Esophagus (tissue), 2 donors: ENCODE measurements around the gene ACKR3. TPM values are rescaled to one million over a fixed set of nuclear protein-coding genes. Genes with fewer than 3 reads are reported as not detected.

Source experiments
- H3K27ac ChIP-seq, 2 donors: one replicate each; pipeline ENCODE4 v1.5.1; 2013; ENCODE audit warnings: low read depth in 2 of 2, mild to moderate bottlenecking in 2 of 2, inconsistent platforms in 1 of 2, low read length in 1 of 2, moderate library complexity in 1 of 2
- H3K27me3 ChIP-seq, 2 donors: one replicate each; pipeline ENCODE4 v1.6.1; 2013; ENCODE audit warnings: low read length in 2 of 2, control low read depth in 1 of 2, mild to moderate bottlenecking in 1 of 2; ENCODE audit not compliant: insufficient read depth in 2 of 2, control insufficient read depth in 1 of 2
- H3K36me3 ChIP-seq, 2 donors: one replicate each; pipeline ENCODE4 v1.6.1; 2013; ENCODE audit warnings: low read length in 1 of 2; ENCODE audit not compliant: control insufficient read depth in 2 of 2, insufficient read depth in 2 of 2
- H3K4me1 ChIP-seq, 2 donors: one replicate each; pipeline ENCODE4 v1.6.1; 2013; ENCODE audit warnings: low read length in 1 of 2; ENCODE audit not compliant: control insufficient read depth in 2 of 2, insufficient read depth in 2 of 2
- H3K4me3 ChIP-seq, 2 donors: one replicate each; pipeline ENCODE4 v1.5.1; 2013; ENCODE audit warnings: low read length in 2 of 2, mild to moderate bottlenecking in 2 of 2, low read depth in 1 of 2, moderate library complexity in 1 of 2
- H3K9me3 ChIP-seq, 2 donors: one replicate each; pipeline ENCODE4 v1.6.1; 2013; ENCODE audit warnings: mild to moderate bottlenecking in 2 of 2, low read depth in 1 of 2, low read length in 1 of 2, moderate library complexity in 1 of 2; ENCODE audit not compliant: control insufficient read depth in 2 of 2, insufficient read depth in 1 of 2
- WGBS, 2 donors: extraction: QIAGEN DNeasy Blood & Tissue Kit; methylation state at CpG; one replicate each; pipeline ENCODE4 v1.1.7; 2013; 5-methylcytosine and 5-hydroxymethylcytosine counted together
- polyA plus RNA-seq, 2 donors: library from polyadenylated mRNA; stranded (reverse); fragments of 200-250 nt; gene quantifications; one replicate each; pipeline ENCODE4 v1.2.3, GENCODE V29; 2013
- donor health status: healthy with polysubstance abuse.
- donor health status: Bipolar disorder and iron deficiency.

ACKR3 gene
- polyA plus RNA-seq, 2 donors: 7.3 to 20.6 TPM

DNA sequence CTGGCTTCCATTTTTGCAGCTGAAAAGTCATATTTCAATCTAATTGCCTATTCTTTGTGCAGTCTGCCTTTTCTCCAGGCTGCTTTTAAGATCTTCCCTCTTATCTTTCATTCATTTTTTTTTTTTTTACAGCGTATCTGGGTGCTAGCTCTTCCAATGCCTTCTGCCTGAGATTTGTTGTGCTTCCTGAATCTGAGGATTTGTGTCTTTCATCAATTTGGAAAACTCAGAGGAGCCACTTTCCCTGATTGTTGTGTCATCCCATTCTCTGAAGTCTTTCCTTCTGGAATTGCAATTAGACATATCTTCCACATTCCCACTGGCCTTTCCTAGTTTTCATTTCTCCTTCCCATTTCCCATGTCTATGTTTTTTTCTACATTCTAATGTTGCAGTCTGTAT is 21.9 kb upstream of the ACKR3 start:
- Histone ChIP-seq H3K36me3 (no peaks in the 10 kb centered on the region), H3K27ac (no peak overlapping the region), H3K9me3 (no peaks in the 10 kb centered on the region), H3K27me3 (peaks cover 0 to 2% of the 10 kb centered on the region in 2 donors), H3K4me3 (no peak overlapping the region), H3K4me1 (no peaks in the 10 kb centered on the region)
- WGBS, 2 donors: 91 to 100% methylated on average over 1 of the region's 1 CpG

DNA sequence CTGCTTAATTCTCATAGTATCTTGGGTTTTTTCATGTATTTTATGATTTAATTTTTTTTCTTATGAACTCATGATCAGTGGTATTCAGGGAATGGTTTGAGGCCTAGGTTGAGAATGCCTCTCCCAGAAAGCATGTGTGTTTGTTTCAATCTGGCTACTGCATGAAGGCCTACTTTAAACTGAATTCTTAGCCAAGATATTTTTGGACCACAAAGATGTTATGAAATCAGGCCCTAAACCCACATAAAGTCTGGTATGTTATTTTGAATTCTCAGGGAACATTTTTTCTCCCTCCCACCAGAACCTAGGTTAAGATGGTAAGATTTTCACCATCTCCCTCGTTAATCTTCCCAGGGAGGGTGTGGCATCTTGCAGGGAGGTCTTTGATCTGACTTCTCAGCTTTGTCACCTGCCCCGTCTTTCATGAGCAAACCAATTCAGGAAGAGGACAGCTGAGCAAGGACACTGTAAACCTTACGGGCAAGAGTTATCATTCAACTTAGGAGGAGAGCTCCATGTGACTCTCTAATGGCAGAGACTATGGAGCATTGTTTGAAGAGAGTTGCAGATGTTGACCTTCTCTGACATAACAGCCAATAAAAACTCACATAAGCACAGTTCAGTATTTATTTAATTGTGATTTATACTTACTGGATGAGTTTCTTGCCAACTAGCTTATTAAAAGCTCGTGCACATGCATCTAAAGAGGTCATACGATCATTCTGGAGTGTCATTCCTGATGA is 21.3 kb upstream of the ACKR3 start:
- no peaks in the 10 kb centered on the region for H3K9me3 ChIP-seq
- no peak overlapping the region for H3K27ac ChIP-seq
- no peaks in the 10 kb centered on the region for H3K4me1 ChIP-seq
- H3K27me3 ChIP-seq: peaks cover 0 to 2% of the 10 kb centered on the region in 2 donors
- WGBS, 2 donors: 74 to 84% methylated on average over 5 of the region's 5 CpGs
- no peaks in the 10 kb centered on the region for H3K36me3 ChIP-seq
- H3K4me3 ChIP-seq: no peak overlapping the region

DNA sequence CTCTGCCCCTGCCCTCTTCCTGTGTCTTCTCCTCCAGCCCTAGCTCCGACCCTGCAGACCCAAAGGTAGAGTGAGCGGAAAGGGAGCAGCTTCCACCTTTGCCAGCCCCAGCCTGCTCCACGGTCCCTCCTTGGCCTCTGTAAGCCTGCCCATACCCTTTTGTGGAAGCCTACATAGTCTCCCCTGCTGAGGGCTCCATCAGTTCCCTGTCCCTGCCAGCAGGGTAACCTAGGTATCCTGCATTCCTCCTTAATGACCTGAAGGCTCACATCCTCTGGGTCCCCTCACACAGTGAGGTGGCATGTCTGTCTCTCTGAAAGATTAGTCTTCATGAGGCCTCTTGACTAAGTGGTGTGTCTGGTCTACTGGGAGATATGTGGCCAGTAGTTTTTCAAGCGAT is 20.5 kb upstream of the ACKR3 start:
- Histone ChIP-seq H3K36me3 (no peaks in the 10 kb centered on the region), H3K9me3 (no peaks in the 10 kb centered on the region), H3K27ac (no peak overlapping the region), H3K27me3 (peaks cover 0 to 2% of the 10 kb centered on the region in 2 donors), H3K4me1 (no peaks in the 10 kb centered on the region), H3K4me3 (no peak overlapping the region)
- 75 to 95% methylated on average over 4 of the region's 4 CpGs for WGBS, 2 donors

DNA sequence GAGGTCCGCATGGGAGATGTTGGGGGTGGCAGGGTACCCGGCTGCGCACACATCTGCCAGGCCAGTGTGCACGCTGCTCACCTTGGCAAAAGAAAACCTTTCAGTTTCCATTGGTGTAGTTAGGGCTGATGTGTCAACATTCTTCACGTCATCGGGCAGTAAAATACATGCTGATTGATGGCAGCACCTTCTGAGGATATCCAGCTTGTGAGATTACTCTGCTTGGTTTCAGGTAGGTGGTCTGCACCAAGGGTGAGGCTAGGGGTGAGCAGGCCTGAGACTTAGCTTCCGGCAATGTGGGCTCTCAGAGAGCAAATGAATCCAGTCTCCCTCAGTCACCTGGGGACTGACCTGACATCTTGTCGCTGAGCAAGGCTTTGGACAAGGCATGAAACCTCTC is 19.3 kb upstream of the ACKR3 start:
- WGBS, 2 donors: 92 to 95% methylated on average over 8 of the region's 8 CpGs
- Histone ChIP-seq H3K27me3 (peaks cover 0 to 2% of the 10 kb centered on the region in 2 donors), H3K27ac (no peak overlapping the region)

DNA sequence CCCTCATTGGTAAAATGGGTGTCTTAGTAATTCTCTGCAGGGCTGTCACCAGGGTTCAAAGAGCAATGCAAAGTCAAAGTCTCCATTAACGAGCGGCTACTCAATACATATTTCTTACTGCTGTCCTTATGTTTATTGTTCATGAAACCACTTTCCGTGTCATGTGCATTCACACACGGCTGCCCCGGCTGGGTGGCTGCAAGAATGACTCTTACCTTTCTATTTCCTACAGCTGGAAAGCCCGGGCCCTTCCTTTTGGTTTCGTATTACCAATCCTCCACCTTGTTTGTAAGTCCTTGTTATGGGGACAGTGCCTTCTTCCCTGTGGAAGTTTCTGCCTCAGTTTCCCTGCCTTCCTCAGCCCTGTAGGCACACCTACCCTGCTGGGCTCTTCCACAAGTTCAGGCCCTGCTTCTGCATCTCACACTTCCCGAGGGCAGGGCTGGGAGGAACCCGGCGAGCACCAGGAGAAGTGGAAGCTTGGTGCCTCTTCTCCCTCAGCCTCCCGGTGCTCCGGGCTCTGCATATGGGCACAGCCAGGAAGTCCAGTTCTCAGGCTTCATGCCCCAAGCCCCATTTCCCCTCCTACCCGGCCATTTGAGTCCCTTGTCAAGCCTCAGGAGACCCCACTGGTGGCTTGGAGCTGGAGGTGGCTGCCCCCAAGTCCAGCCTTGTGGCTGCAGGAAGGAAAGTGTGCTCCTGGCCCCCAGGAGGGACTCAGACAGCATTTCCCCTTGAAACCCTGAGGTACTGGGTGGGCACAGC is 18.7 kb upstream of the ACKR3 start:
- H3K9me3 ChIP-seq: peaks cover 0 to 2% of the 10 kb centered on the region in 2 donors
- H3K36me3 ChIP-seq: no peaks in the 10 kb centered on the region
- H3K4me3 ChIP-seq: no peak overlapping the region
- H3K27ac ChIP-seq: no peak overlapping the region
- peaks cover 0 to 2% of the 10 kb centered on the region in 2 donors for H3K27me3 ChIP-seq
- 78% methylated on average over 12 to 13 of the region's 13 CpGs for WGBS, 2 donors
- no peaks in the 10 kb centered on the region for H3K4me1 ChIP-seq

More for the DNA sequence above, 19.3 kb upstream of the ACKR3 start:
- Histone ChIP-seq H3K4me3 (no peak overlapping the region), H3K9me3 (peaks cover 0 to 2% of the 10 kb centered on the region in 2 donors), H3K36me3 (no peaks in the 10 kb centered on the region), H3K4me1 (no peaks in the 10 kb centered on the region)

DNA sequence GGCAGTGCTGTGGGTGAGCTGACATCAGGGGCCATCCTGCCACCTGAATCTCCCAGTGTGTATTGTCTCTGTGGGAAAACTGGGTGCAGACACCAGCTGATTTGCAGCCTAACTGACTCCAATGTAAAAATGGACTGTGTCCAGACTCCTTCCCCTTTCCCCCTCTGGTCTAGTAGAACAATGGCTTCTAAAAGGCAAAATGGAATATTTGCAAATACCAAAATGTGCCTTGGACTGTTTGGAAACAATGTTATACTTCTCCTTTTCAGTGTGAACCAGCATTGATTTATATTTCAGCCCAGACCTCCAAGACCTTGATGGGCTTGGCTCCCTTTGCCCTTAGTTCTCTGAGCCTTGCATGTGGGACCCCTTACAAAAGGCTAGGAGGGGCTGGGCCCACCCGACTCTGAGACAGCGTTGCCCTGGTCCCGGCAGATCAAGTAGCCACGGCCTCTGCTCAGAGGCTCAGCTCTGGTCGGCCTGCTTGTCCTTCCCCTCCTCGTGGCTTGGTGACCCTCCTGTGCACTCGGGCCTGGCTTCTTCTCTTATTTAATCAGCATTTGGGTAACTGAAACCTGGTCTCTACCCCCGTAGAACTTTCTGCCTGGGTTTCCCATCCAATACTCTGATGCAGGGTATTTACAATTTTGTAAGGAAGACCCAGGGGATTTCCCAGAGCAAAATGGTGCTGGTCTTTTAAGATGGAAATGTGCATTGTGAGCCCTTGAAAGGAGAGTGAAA is 18.0 kb upstream of the ACKR3 start:
- Histone ChIP-seq H3K36me3 (no peaks in the 10 kb centered on the region), H3K4me3 (no peak overlapping the region), H3K4me1 (no peaks in the 10 kb centered on the region), H3K9me3 (peaks cover 0 to 2% of the 10 kb centered on the region in 2 donors), H3K27me3 (no peaks in the 10 kb centered on the region), H3K27ac (no peak overlapping the region)
- WGBS, 2 donors: 77 to 78% methylated on average over 8 of the region's 8 CpGs

DNA sequence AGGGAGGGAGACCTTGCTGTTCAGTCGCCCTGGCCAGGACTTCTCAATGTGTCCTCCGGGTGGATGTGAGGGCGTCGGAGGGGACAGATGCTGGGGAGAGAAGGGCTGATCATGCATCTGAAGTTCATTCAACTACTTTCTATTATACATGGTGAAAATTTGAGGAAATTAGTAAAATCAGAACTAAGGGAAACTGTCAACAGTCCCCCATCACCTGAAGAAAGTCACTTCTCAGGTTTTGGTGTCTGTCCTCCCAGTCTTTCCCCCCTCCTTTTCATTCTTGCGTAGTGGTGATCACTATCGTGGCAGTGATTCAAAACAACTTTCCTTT is 17.4 kb upstream of the ACKR3 start:
- Histone ChIP-seq H3K27me3 (no peaks in the 10 kb centered on the region), H3K36me3 (no peaks in the 10 kb centered on the region), H3K9me3 (peaks cover 0 to 2% of the 10 kb centered on the region in 2 donors), H3K4me1 (no peaks in the 10 kb centered on the region), H3K4me3 (no peak overlapping the region), H3K27ac (no peak overlapping the region)
- 87 to 90% methylated on average over 6 of the region's 6 CpGs for WGBS, 2 donors

DNA sequence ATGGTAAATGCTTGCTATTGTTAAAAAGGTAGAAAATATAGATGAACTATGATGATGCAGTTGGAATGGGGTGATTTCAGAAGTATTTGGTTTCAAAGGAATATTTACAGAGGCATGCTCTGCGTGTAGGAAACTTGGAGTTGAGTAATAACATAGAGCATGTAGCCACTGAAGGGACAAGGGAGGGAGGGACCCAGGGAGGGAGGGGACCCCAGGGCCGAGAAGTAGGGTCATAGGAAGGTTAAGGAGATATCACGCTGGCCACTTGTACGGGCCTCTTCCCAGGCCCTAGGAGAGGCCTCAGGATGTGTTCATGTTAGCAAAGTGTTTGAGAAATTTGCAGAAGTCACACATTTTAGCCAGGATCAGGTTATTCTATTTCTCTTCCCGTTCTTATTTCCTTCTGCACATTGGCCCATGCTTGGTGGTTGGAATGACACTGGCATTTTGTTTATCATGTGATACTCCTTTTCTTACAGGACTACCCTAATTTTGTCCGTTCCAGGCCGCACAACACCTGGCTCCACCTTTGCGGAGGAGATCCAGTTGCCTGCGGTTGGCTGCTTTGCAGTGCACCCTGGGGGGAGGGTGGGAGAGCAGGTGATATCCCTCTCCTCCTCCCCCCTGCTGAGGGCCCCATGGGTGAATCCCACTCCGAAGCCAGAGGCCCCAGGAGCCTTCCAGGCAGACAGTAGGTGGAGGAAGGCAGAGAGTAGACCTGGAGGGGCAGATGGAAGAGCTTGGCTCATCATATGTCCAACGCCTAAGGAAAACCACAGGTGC is 16.9 kb upstream of the ACKR3 start:
- Histone ChIP-seq H3K4me1 (no peaks in the 10 kb centered on the region), H3K27ac (no peak overlapping the region), H3K9me3 (peaks cover 0 to 2% of the 10 kb centered on the region in 2 donors), H3K36me3 (no peaks in the 10 kb centered on the region), H3K4me3 (no peak overlapping the region), H3K27me3 (no peaks in the 10 kb centered on the region)
- WGBS, 2 donors: 79 to 83% methylated on average over 11 of the region's 11 CpGs

DNA sequence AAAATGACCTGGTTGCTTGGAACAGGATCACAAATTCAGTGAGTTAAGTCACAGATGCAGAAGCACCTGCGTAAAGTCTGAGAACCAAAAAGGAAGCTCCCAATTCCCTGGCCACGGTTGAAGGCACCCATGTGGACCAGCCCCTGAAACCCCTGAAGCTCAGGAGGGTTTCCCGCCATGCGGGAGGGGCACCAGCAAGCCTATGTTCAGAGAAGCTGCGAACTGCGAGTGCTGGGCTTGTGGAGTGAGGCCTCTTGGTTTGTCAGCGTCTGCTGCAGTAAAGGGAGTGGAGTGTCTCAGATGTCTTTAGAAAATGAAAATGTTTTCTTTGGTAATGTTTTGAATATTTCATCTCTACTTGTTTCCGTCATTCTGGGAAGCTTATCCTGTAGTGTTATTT is 16.1 kb upstream of the ACKR3 start:
- no peak overlapping the region for H3K4me3 ChIP-seq
- H3K27me3 ChIP-seq: peaks cover 0 to 2% of the 10 kb centered on the region in 2 donors
- H3K9me3 ChIP-seq: peaks cover 0 to 2% of the 10 kb centered on the region in 2 donors
- H3K4me1 ChIP-seq: no peaks in the 10 kb centered on the region
- 83 to 89% methylated on average over 8 of the region's 8 CpGs for WGBS, 2 donors
- H3K27ac ChIP-seq: no peak overlapping the region
- no peaks in the 10 kb centered on the region for H3K36me3 ChIP-seq
